Activated CD8-positive, alpha-beta memory T cell treated with anti-CD3 and anti-CD28 coated beads for 36 hours (primary cell): ENCODE results near the gene OST4. TPM values are rescaled to one million over a fixed set of nuclear protein-coding genes. Genes with fewer than 3 reads are reported as not detected.

ENCODE experiments used
- CTCF ChIA-PET: fragments of 350-600 bp; sonication (Branson Sonifier 250); formaldehyde crosslinking; loops from one replicate; lab custom pipeline; 2021; ENCODE audit warnings: antibody characterized with exemption; lab: Charles Lee
- POLR2A ChIA-PET: fragments of 350-600 bp; sonication (Branson Sonifier 250); formaldehyde crosslinking; loops from one replicate; lab custom pipeline; 2021; ENCODE audit warnings: antibody characterized with exemption; lab: Charles Lee
- total RNA-seq, 2 experiments: library from RNA; stranded (reverse); gene quantifications; one replicate each; pipeline ENCODE4 v1.2.3, GENCODE V29; 2021

Gene OST4
- total RNA-seq, 2 experiments from 2014 or later: 338 to 350 TPM

GRCh38 chr2:27072920-27073319 is 1.5 kb upstream of the OST4 start:
- POLR2A ChIA-PET: interaction anchor here (0.6 to 0.7 kb wide), 4 partner anchors 8 to 22 kb away, joined by 3 to 4 read pairs (median 3); partner anchors contain the start of gene AGBL5
- CTCF ChIA-PET: interaction anchor here (1.1 to 3.4 kb wide), 3 partner anchors 8 to 22 kb away, joined by 8 to 17 read pairs (median 11); partner anchors contain the start of gene AGBL5

GRCh38 chr2:27071990-27072830 is 756 bp upstream of the OST4 start:
- POLR2A ChIA-PET: interaction anchor here (0.5 to 1.5 kb wide), 10 partner anchors 8 to 179 kb away, joined by 3 to 8 read pairs (median 4); partner anchors contain the start of genes AGBL5, ATRAID, KHK and SLC5A6
- CTCF ChIA-PET: interaction anchor here (0.6 to 3.4 kb wide), 7 partner anchors 9 to 64 kb away, joined by 3 to 17 read pairs (median 5); partner anchors contain the start of genes AGBL5 and PREB

DNA sequence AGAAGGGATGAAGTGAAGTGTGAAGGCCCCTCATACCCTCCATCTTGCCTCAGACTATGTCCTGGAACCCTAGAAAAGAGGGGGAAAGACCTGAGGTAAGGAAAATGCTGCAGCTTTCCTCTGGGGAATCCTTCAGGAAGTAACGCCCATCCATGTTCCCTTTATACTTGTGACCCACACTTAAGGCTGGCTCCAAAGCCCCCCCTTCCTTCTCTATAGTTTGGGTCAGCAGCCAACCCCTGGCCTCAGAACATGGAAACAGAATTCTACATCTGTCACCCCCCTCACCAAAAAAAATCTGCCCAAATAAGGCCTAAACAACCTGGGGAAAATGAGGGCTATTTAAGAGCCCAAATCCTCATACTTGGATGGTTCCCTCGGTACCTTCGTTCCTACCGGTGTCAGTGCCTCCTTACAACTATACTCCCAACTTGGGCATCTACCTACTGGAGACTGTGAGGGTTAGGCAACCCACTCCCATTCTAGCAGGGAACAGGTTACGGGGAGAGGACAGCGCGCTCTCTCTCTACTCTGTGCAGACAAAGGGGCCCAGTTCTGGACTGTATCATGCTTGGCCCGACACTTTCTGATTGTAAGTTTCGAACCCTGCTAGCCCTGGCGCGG is 689 bp downstream of the OST4 start:
- ChIA-PET POLR2A (interaction anchor here (0.5 to 1.5 kb wide), 10 partner anchors 12 to 236 kb away, joined by 3 to 8 read pairs (median 4); partner anchors contain the start of genes AGBL5, ATRAID, KHK and SLC5A6), CTCF (interaction anchor here (0.8 to 2.9 kb wide), 5 partner anchors 11 to 63 kb away, joined by 3 to 17 read pairs (median 3); partner anchors contain the start of genes AGBL5 and PREB)

- ChIA-PET POLR2A (no interaction called here), CTCF (no interaction called here)
These were observed 1.4 kb downstream of the OST4 start for GRCh38 chr2:27069961-27070618.

DNA sequence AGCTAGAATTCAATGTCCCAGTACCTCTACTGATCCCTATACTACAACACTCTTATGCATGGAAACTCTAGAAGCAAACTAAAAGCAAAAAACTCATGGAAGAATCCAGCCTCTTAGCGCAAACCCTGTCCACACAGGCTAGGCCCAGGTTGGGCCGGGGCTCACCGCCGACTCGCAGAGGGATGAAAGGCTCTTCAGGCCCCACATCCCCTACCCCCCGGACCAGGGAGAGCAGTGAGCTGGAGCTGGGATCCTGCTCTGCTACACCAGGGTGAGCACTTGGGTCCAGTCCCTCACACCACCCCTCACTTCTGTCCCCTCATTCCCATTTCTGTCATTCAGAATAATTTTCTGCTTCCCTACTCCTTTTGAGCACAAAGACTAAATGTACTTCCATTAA is 2.0 kb downstream of the OST4 start:
- ChIA-PET POLR2A (no interaction called here), CTCF (interaction anchor here (0.7 kb wide), 1 partner anchor 12 kb away, joined by 4 read pairs; no protein-coding TSS in a partner anchor)

DNA sequence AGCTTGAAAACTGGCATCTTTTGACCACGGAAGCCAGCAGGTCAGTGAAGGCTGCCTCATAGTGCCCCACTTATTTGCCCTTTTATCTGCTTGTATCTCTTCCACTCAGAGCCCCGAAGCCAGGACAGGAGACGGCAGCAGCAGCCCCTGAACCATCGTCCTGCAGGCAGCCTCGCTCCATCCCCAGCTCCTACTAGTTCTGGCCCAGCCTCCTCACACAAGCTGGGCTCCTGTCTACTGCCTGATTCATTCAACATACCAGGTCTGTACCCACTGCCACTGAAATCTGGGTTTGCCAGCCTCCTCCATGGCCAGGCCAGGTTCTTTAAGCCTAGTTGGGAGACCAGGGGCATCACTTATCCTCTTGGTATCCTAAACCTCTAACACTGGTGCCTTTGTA is 4.1 kb downstream of the OST4 start:
- POLR2A ChIA-PET: interaction anchor here (0.6 to 0.7 kb wide), 2 partner anchors 71 to 143 kb away, joined by 3 to 15 read pairs; no protein-coding TSS in a partner anchor
- CTCF ChIA-PET: interaction anchor here (0.6 kb wide), 1 partner anchor 236 kb away, joined by 3 read pairs; no protein-coding TSS in a partner anchor

GRCh38 chr2:27065128-27065527 is 6.3 kb downstream of the OST4 start:
- ChIA-PET POLR2A (no interaction called here), CTCF (interaction anchor here (1.1 kb wide), 1 partner anchor 15 kb away, joined by 3 read pairs; no protein-coding TSS in a partner anchor)

- CTCF ChIA-PET: no interaction called here
- POLR2A ChIA-PET: interaction anchor here (0.9 to 1.3 kb wide), 2 partner anchors 9 to 22 kb away, joined by 3 read pairs; partner anchors contain the start of gene AGBL5
These were observed 11.1 kb downstream of the OST4 start for GRCh38 chr2:27060323-27060722.

GRCh38 chr2:27059141-27059820 is 12.2 kb downstream of the OST4 start:
- ChIA-PET POLR2A (interaction anchor here (1.3 kb wide), 1 partner anchor 12 kb away, joined by 5 read pairs; the partner anchor contains the start of gene OST4), CTCF (no interaction called here)

GRCh38 chr2:27058210-27058609 is 13.2 kb downstream of the OST4 start:
- POLR2A ChIA-PET: interaction anchor here (1.3 kb wide), 1 partner anchor 13 kb away, joined by 5 read pairs; the partner anchor contains the start of gene OST4
- CTCF ChIA-PET: interaction anchor here (1.0 kb wide), 1 partner anchor 27 kb away, joined by 4 read pairs; no protein-coding TSS in a partner anchor

- ChIA-PET POLR2A (no interaction called here), CTCF (interaction anchor here (0.7 kb wide), 1 partner anchor 163 kb away, joined by 3 read pairs; no protein-coding TSS in a partner anchor)
These were observed 14.3 kb downstream of the OST4 start for GRCh38 chr2:27057184-27057583.

GRCh38 chr2:27054721-27055120 is 16.7 kb downstream of the OST4 start:
- ChIA-PET POLR2A (no interaction called here), CTCF (no interaction called here)

DNA sequence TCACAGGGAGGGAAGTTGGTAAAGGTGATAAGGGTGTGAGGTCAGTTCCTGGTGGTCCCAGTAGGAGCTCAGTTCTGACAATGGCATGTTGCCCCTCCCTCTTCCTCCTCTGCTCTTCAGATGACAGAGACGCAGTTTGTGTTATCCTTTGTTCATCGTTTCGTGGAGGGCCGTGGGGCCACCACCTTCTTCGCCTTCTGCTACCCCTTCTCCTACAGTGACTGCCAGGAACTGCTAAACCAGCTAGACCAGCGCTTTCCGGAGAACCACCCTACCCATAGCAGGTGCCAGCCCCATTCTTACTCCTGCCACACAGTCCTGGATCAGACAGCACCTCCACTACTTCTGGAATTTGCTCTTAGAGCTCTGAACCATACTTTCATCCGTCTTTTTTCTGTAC is 17.7 kb downstream of the OST4 start:
- ChIA-PET POLR2A (no interaction called here), CTCF (no interaction called here)

DNA sequence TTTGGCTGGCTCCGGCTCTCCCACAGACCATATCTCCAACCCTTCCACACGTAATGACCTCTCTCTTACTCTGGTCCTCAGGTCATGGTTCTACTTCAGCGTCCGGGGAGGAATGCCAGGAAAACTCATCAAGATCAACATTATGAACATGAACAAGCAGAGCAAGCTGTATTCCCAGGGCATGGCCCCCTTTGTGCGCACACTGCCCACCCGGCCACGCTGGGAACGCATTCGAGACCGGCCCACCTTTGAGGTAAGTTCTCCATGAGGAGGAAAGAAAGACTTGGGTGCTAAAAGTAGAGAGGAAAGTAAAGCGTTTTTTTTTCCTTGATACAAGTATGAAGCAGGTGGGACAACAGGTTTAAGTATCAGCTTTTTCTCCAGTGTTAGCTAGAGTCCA is 18.1 kb downstream of the OST4 start:
- CTCF ChIA-PET: no interaction called here
- POLR2A ChIA-PET: no interaction called here

GRCh38 chr2:27051902-27052645 is 19.4 kb downstream of the OST4 start:
- ChIA-PET CTCF (interaction anchor here (1.0 to 2.7 kb wide), 5 partner anchors 20 to 35 kb away, joined by 3 to 17 read pairs (median 5); partner anchors contain the start of genes KHK and OST4), POLR2A (interaction anchor here (0.9 to 2.9 kb wide), 7 partner anchors 8 to 161 kb away, joined by 3 to 12 read pairs (median 3); partner anchors contain the start of genes OST4, PREB and TMEM214)

DNA sequence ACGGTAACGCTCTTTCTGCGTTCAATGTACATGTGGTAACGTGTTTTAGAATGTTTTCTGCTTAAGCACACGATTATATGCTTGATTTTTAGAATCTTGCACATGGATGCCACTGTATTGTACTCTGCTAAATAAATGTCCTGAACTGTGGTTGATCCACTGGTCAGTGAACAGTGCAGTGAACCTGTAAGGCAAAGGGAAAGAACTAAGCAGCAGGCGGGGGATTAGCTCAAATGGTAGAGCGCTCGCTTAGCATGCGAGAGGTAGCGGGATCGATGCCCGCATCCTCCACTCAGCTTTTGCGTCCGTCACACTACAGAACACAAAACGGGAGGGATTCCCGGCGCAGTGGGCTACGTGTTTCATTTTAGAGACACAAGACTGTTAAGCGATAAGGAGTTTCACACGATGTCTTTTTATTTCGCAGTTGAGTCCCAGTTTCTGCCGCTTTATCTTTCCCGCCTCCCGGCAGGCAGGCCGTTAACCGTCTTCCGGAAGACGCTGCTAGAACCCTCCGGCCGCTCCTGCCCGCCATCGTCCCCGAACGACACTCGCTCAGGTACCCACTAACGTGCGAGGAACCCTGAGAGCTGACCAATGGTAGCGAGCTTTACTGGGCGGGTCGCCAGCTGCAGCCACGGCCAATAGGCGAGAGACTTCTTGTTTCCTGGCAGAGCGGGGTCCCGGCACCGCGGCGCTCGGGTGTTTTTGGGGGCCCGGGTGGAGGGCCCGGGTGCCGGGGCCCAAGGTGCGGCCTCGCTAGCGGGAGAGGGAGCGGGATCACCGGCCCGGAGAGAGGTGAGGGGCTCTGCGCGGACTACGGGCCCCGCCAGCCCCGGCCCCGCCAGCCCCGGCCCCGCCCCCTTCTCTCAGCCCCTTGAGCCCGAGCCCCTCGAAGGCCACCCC is 20.2 kb downstream of the OST4 start, which contains the start of gene AGBL5:
Gene AGBL5, plus strand, starts transcription at position 673 of the 906 bp plus-strand sequence. CDS start 1,291 bp downstream, outside the sequence.
- CTCF ChIA-PET: interaction anchor here (0.6 to 2.7 kb wide), 10 partner anchors 12 to 453 kb away, joined by 3 to 17 read pairs (median 4); partner anchors contain the start of genes KHK and OST4
- POLR2A ChIA-PET: interaction anchor here (0.6 to 2.9 kb wide), 13 partner anchors 9 to 162 kb away, joined by 3 to 12 read pairs (median 3); partner anchors contain the start of genes OST4, PREB and TMEM214
